Smooth muscle cell (in vitro differentiated cells): ENCODE measurements around the gene MICAL3. TPM values are rescaled to one million over a fixed set of nuclear protein-coding genes. Genes with fewer than 3 reads are reported as not detected.

Source experiments
- DNase-seq: peaks from one replicate; lab custom pipeline; 2025; ENCODE audit not compliant: unreplicated experiment; lab: John Stamatoyannopoulos, UW
- H2AFZ ChIP-seq: fragments of 200-600 bp; sonication (generic); 2 replicates; pipeline ENCODE4 v1.6.0; 2016; ENCODE audit warnings: antibody characterized with exemption, low read depth, mild to moderate bottlenecking
- H3F3A ChIP-seq: fragments of 200-600 bp; sonication (generic); 2 replicates; pipeline ENCODE4 v1.6.0; 2017; ENCODE audit warnings: antibody characterized with exemption, low read depth
- H3K27ac ChIP-seq: fragments of 200-600 bp; sonication (generic); 2 replicates; pipeline ENCODE4 v1.5.1; 2016; ENCODE audit warnings: low read depth, mild to moderate bottlenecking
- H3K27me3 ChIP-seq: fragments of 200-600 bp; sonication (generic); 2 replicates; pipeline ENCODE4 v1.6.1; 2016; ENCODE audit warnings: low read depth, mild to moderate bottlenecking
- H3K36me3 ChIP-seq: fragments of 200-600 bp; sonication (generic); 2 replicates; pipeline ENCODE4 v1.5.1; 2016; ENCODE audit warnings: low read depth
- H3K4me1 ChIP-seq: fragments of 200-600 bp; sonication (generic); 2 replicates; pipeline ENCODE4 v1.5.1; 2016; ENCODE audit warnings: low read depth
- H3K4me2 ChIP-seq: fragments of 200-600 bp; sonication (generic); 2 replicates; pipeline ENCODE4 v1.6.0; 2016; ENCODE audit warnings: mild to moderate bottlenecking
- H3K4me3 ChIP-seq: fragments of 200-600 bp; sonication (generic); 2 replicates; pipeline ENCODE4 v1.5.1; 2016; ENCODE audit warnings: mild to moderate bottlenecking
- H3K79me2 ChIP-seq: fragments of 200-600 bp; sonication (generic); 2 replicates; pipeline ENCODE4 v1.6.0; 2016; ENCODE audit warnings: low read depth, mild to moderate bottlenecking
- H3K9ac ChIP-seq: fragments of 200-600 bp; sonication (generic); 2 replicates; pipeline ENCODE4 v1.6.0; 2016; ENCODE audit warnings: low read depth
- H3K9me3 ChIP-seq: fragments of 200-600 bp; sonication (generic); replicated peaks from 2 replicates; pipeline ENCODE4 v1.5.1; 2016; ENCODE audit warnings: low read depth
- H4K20me1 ChIP-seq: fragments of 200-600 bp; sonication (generic); 2 replicates; pipeline ENCODE4 v1.6.0; 2016; ENCODE audit warnings: low read depth
- CTCF ChIP-seq: fragments of 200-600 bp; sonication (generic); IDR thresholded peaks from 2 replicates; pipeline ENCODE4 v1.5.1; 2017; ENCODE audit warnings: borderline replicate concordance, mild to moderate bottlenecking, antibody characterized with exemption; ENCODE audit not compliant: insufficient read depth, poor library complexity, severe bottlenecking
- WGBS: methylation state at CpG from one replicate; pipeline ENCODE4 v1.1.7; 2016; ENCODE audit warnings: low lambda C conversion rate; 5-methylcytosine and 5-hydroxymethylcytosine counted together
- polyA plus RNA-seq: library from polyadenylated mRNA; unstranded; fragments of >200 nt; fragmentation: Nextera tagmentation; extraction: Ambion mirVana; gene quantifications from 2 replicates; pipeline ENCODE4 v1.2.1, GENCODE V29; 2016
- total RNA-seq: library from RNA; depleted of rRNA; stranded (reverse); fragments of >200 nt; gene quantifications from 2 replicates; pipeline ENCODE4 v1.2.3, GENCODE V29; 2014

MICAL3 gene
- total and polyA plus RNA-seq, 2 experiments from 2014 or later, result 3.1 to 28.6 TPM

DNA sequence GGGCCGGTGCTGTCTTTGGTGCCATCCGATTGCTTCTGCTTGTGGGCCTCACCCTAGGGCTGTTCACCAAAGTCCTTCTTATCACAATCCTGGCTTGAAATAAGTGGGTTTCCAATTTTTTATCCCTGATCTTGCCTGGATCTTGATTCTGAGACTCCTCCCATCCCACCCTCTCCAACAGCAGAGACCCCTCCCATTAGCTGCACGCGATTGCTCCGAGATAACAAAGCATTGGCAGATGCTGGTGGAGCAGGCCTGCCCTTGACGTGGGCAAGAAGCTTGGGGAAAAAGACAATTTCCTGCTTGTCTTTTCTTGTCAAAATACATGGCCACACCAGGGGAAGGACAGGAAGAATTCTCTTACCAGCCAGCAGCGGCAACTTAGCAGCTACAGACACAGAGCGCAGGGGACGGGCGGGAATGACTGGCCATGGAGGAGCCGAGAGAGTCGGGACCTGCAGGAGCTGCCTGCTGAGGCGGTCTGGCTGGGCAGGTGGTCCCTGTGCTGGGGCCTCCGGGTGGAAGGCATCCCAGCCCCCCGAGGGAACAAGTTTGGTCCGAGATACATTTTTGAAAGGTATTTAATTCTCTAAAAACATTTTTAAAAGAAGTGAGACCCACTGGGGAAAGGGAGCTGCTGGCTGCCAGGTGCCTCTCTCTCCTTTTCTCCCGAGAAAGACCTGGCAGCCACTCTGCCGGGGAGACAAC lies 240.4 kb downstream of the MICAL3 start:
- H3K79me2 ChIP-seq, result no peaks in the 10 kb centered on the region
- H3K4me2 ChIP-seq, result no peak overlapping the region
- H4K20me1 ChIP-seq, result no peaks in the 10 kb centered on the region
- peaks cover 12% of the 10 kb centered on the region for H3K4me1 ChIP-seq
- no peak overlapping the region for H2AFZ ChIP-seq
- H3K4me3 ChIP-seq, result no peak overlapping the region
- no peaks in the 10 kb centered on the region for H3K36me3 ChIP-seq
- 92% methylated on average over 18 of the region's 18 CpGs for WGBS
- H3K9me3 ChIP-seq, result no peaks in the 10 kb centered on the region
- no peak for DNase-seq
- no peak for TF ChIP-seq CTCF
- H3K9ac ChIP-seq, result no peak overlapping the region
- no peaks in the 10 kb centered on the region for H3F3A ChIP-seq
- H3K27ac ChIP-seq, result no peak overlapping the region
- H3K27me3 ChIP-seq, result no peaks in the 10 kb centered on the region

DNA sequence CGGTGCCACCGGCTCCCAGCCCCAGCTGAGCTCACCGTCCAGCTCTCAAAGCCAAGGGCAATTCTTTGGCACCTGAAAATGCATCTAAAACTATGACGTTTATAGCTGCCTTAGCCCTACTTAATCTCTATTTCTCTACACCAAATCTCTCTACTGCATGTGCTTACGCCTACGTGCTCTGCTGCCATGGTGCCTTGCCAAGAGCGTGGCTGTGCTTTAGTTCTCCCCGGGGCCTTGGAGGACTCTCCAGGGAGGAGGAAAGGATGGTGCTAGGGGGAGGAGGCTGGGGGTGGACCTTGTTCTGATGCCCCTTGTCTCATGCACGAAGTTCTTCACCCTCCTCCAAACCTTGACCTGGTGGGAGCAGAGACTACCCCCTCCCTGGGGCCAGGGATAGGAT lies 241.0 kb downstream of the MICAL3 start:
- WGBS, result 87% methylated on average over 9 of the region's 9 CpGs
- Histone ChIP-seq H3K36me3 (no peaks in the 10 kb centered on the region), H4K20me1 (no peaks in the 10 kb centered on the region), H3K4me3 (no peak overlapping the region), H3K79me2 (no peaks in the 10 kb centered on the region), H3F3A (no peaks in the 10 kb centered on the region), H3K27me3 (no peaks in the 10 kb centered on the region), H3K27ac (no peak overlapping the region), H3K4me2 (no peak overlapping the region), H2AFZ (no peak overlapping the region), H3K9ac (no peak overlapping the region), H3K4me1 (peaks cover 12% of the 10 kb centered on the region), H3K9me3 (no peaks in the 10 kb centered on the region)
- no peak for DNase-seq
- no peak for TF ChIP-seq CTCF

GRCh38 chr22:17782621-17783020 lies 241.7 kb downstream of the MICAL3 start:
- no peak for DNase-seq
- no peak overlapping the region for H3K4me2 ChIP-seq
- H3K9me3 ChIP-seq, result no peaks in the 10 kb centered on the region
- H3K27ac ChIP-seq, result peak overlapping the region; percentile 85
- peaks cover 12% of the 10 kb centered on the region for H3K4me1 ChIP-seq
- H3K4me3 ChIP-seq, result no peak overlapping the region
- no peaks in the 10 kb centered on the region for H3F3A ChIP-seq
- no peak for TF ChIP-seq CTCF
- no peaks in the 10 kb centered on the region for H3K27me3 ChIP-seq
- H4K20me1 ChIP-seq, result no peaks in the 10 kb centered on the region
- H3K9ac ChIP-seq, result peak overlapping the region; percentile 63
- 97% methylated on average over 13 of the region's 13 CpGs for WGBS
- H2AFZ ChIP-seq, result no peak overlapping the region
- no peaks in the 10 kb centered on the region for H3K36me3 ChIP-seq
- H3K79me2 ChIP-seq, result no peaks in the 10 kb centered on the region

DNA sequence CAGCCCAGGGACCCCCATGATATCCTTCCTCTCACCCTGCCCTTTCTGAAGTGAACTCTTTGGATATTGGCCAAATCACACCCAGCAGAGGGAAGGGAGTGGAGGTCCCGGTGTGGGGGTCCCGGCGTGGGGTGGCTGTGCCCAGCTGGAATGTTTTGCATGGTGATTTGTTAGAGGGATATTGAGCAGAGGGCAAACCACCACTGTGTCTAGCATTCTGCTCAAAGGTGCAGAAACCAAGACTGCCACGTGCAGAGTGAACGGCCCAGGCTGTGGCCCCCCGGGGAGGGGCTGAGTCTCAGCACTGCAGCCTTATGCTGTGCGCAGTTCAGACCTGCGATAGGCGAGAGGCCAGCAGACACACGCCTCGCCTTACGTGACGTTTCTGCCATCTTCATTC lies 242.2 kb downstream of the MICAL3 start:
- 93% methylated on average over 13 of the region's 13 CpGs for WGBS
- Histone ChIP-seq H3K4me1 (peaks cover 9% of the 10 kb centered on the region), H3K9me3 (no peaks in the 10 kb centered on the region), H3K9ac (peak overlapping the region; percentile 63), H2AFZ (no peak overlapping the region), H3K27me3 (no peaks in the 10 kb centered on the region), H3K36me3 (no peaks in the 10 kb centered on the region), H3K79me2 (no peaks in the 10 kb centered on the region), H3F3A (no peaks in the 10 kb centered on the region), H4K20me1 (no peaks in the 10 kb centered on the region), H3K4me3 (no peak overlapping the region), H3K27ac (peak overlapping the region; percentile 85), H3K4me2 (peak overlapping the region; percentile 49)
- no peak for DNase-seq
- TF ChIP-seq CTCF, result no peak
